ENCODE measurements around the gene SORL1. TPM values are rescaled to one million over a fixed set of nuclear protein-coding genes. Genes with fewer than 3 reads are reported as not detected.
A peak's percentile ranks its signal among the peaks of the same experiment; 100 is the strongest.

SORL1 gene
- total and polyA plus RNA-seq, 2 of the 8 experiments (the other 6 are each of a cell fraction or from before 2014, with no cell fraction given) = 38.1 to 65.5 TPM

GRCh38 chr11:121561240-121561639 is 109.1 kb downstream of the SORL1 start:
- Histone ChIP-seq H4K20me1 (replicated peaks in 1 of 2; ENCODE audit: control insufficient read depth in 1 of 2, insufficient read depth in 2 of 2, low read length in 2 of 2) (no peaks in the 10 kb centered on the region), H2AK5ac (ENCODE audit: low read depth, low read length) (no peak overlapping the region), H3K9me3 (ENCODE audit: insufficient read depth in 2 of 2, low read depth in 1 of 2, low read length in 1 of 2) (no peaks in the 10 kb centered on the region), H3K4me2 (ENCODE audit: insufficient read depth in 1 of 2, low read depth in 2 of 2, low read length in 2 of 2) (no peak overlapping the region), H3K4me1 (replicated peaks in 1 of 4; ENCODE audit: control insufficient read depth in 3 of 4, insufficient read depth in 4 of 4, low read length in 3 of 4) (peaks cover 0 to 5% (median 2%) of the 10 kb centered on the region in 4 experiments; a peak in 2 of 7 replicates), H2BK120ac (replicated peaks; ENCODE audit: low read depth, low read length) (no peak overlapping the region), H3K4ac (replicated peaks; ENCODE audit: insufficient read length, low read depth, low read length) (no peak overlapping the region), H3K14ac (ENCODE audit: insufficient read length) (no peak overlapping the region), H3K79me1 (ENCODE audit: low read depth, low read length) (no peaks in the 10 kb centered on the region; the same call in 1 of the 2 replicates), H4K5ac (ENCODE audit: insufficient read length, low read depth, low read length) (no peak overlapping the region), H3K4me3 (ENCODE audit: extremely low read depth in 1 of 4, insufficient read depth in 2 of 4, low read depth in 3 of 4, low read length in 4 of 4) (no peak overlapping the region), H4K8ac (ENCODE audit: extremely low read depth, insufficient read depth, low read length) (no peak overlapping the region), H3K36me3 (ENCODE audit: control insufficient read depth in 2 of 4, insufficient read depth in 4 of 4, low read length in 3 of 4) (peaks cover 16 to 34% (median 28%) of the 10 kb centered on the region in 4 experiments; a peak in 7 of 8 replicates), H3K27ac (ENCODE audit: low read depth, low read length) (no peak overlapping the region; the same call in 1 of the 2 replicates), H2BK20ac (ENCODE audit: low read length) (no peak overlapping the region), H3K18ac (ENCODE audit: extremely low read depth, low read length) (no peak overlapping the region), H3K23ac (ENCODE audit: insufficient read length) (no peak overlapping the region), H4K91ac (replicated peaks; ENCODE audit: insufficient read length, low read length) (no peak overlapping the region), H3K9ac (replicated peaks in 1 of 4; ENCODE audit: extremely low read depth in 1 of 4, low read depth in 3 of 4, low read length in 3 of 4) (no peak overlapping the region), H2BK12ac (ENCODE audit: low read depth, low read length) (no peak overlapping the region), H2BK15ac (ENCODE audit: low read length) (0 out of 2 replicates have a peak overlapping the region, but pooled peaks have one; percentile 31), H2AFZ (ENCODE audit: low read length) (no peak overlapping the region), H3K27me3 (replicated peaks in 1 of 4; ENCODE audit: control insufficient read depth in 3 of 4, extremely low read depth in 1 of 4, insufficient read depth in 3 of 4, low read length in 3 of 4) (no peaks in the 10 kb centered on the region), H3K56ac (replicated peaks; ENCODE audit: insufficient read length, low read depth, low read length) (no peak overlapping the region), H2BK5ac (ENCODE audit: low read depth, low read length) (no peak overlapping the region), H3K23me2 (ENCODE audit: low read depth, low read length) (no peaks in the 10 kb centered on the region), H3K79me2 (ENCODE audit: control insufficient read depth in 1 of 2, insufficient read depth in 2 of 2, low read length in 2 of 2) (no peaks in the 10 kb centered on the region)
- DNase-seq (ENCODE audit: low read depth in 1 of 2, low spot score in 2 of 2) (no peak), FAIRE-seq (no peak)
- ChIA-PET POLR2A (ENCODE audit: partially characterized antibody) (no interaction called here), CTCF (ENCODE audit: partially characterized antibody) (interaction anchor here (1.0 kb wide), 1 partner anchor 16 kb away, joined by 5 read pairs; no protein-coding TSS in a partner anchor)
- 92% methylated on average over 4 of the region's 5 CpGs; no CpG with 5 or more reads in 1 of the 2 experiments for WGBS, 2 experiments (ENCODE audit: extremely low coverage in 1 of 2, insufficient coverage in 1 of 2, insufficient read length in 1 of 2, insufficient replicate concordance in 2 of 2, low coverage in 1 of 2, low lambda C conversion rate in 2 of 2, missing lambda C conversion rate in 1 of 2)
- no peak for TF ChIP-seq BRCA1 (IDR thresholded peaks at IDR 0.05; ENCODE audit: low read depth, low read length)
- no peak for TF ChIP-seq CBX8 (IDR thresholded peaks at IDR 0.05; ENCODE audit: borderline replicate concordance, low read depth, low read length)
- TF ChIP-seq POLR2A (IDR thresholded peaks at IDR 0.05; ENCODE audit: control extremely low read depth in 1 of 2, low read depth in 2 of 2, low read length in 2 of 2) = no peak
- TF ChIP-seq RXRA (IDR thresholded peaks at IDR 0.05; ENCODE audit: insufficient read depth, low read depth, low read length) = no peak
- TF ChIP-seq FOSL1 (IDR thresholded peaks at IDR 0.05; ENCODE audit: insufficient read depth, low read depth, low read length) = no peak

All from H1 (cell line).